Measurements from ENCODE around the gene CNMD. TPM values are rescaled to one million over a fixed set of nuclear protein-coding genes. Genes with fewer than 3 reads are reported as not detected.

Gene CNMD
- total RNA-seq, 1 donor = not detected

DNA sequence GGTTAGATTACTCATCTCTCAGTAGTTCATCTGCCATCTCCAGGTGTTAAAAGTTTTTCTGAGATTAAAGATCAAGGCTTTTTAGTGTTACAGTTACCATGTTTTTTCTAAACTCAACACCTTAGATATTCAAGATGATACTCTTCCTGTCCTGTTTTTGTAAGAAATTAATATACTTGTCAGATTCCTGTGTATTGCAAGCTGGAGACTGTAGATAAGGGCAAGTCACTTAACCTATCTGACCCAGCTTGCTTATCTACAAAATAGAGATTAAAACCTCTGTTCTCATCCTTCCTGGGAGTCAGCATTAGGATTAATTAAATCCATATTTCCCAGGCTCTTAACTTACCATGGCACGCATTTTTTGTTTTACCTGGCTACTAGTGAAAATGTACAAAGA lies 61.8 kb downstream of the CNMD start:
- no peak overlapping the region for H3K4me3 ChIP-seq (ENCODE audit: low read depth, low read length)
- TF ChIP-seq, protein P1, sequence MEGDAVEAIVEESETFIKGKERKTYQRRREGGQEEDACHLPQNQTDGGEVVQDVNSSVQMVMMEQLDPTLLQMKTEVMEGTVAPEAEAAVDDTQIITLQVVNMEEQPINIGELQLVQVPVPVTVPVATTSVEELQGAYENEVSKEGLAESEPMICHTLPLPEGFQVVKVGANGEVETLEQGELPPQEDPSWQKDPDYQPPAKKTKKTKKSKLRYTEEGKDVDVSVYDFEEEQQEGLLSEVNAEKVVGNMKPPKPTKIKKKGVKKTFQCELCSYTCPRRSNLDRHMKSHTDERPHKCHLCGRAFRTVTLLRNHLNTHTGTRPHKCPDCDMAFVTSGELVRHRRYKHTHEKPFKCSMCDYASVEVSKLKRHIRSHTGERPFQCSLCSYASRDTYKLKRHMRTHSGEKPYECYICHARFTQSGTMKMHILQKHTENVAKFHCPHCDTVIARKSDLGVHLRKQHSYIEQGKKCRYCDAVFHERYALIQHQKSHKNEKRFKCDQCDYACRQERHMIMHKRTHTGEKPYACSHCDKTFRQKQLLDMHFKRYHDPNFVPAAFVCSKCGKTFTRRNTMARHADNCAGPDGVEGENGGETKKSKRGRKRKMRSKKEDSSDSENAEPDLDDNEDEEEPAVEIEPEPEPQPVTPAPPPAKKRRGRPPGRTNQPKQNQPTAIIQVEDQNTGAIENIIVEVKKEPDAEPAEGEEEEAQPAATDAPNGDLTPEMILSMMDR (IDR thresholded peaks at IDR 0.05; ENCODE audit: insufficient read depth, low read length) = no peak
- no peak for DNase-seq (ENCODE audit: low read depth)

DNA sequence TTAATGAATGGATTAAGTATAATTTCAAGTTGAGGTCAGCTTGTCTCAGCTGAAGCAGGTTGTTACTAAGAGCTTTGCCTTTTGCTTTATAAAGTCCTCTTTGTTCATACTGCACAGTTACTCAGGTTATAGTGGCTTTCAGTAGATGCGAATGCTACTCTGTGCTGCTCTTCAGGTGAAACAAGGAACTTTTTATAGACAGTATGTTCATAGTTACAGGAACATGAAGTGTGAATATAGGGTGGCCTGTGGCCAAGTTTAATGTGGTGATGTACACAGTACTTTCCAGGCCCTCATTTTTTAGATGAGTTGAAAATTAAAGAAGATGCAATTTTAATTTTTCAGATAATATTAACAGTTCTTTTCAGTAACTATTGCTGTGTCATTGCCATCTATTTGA lies 66.2 kb downstream of the CNMD start:
- TF ChIP-seq, protein P1 (IDR thresholded peaks at IDR 0.05; ENCODE audit: insufficient read depth, low read length) = no peak
- DNase-seq (ENCODE audit: low read depth) = no peak

DNA sequence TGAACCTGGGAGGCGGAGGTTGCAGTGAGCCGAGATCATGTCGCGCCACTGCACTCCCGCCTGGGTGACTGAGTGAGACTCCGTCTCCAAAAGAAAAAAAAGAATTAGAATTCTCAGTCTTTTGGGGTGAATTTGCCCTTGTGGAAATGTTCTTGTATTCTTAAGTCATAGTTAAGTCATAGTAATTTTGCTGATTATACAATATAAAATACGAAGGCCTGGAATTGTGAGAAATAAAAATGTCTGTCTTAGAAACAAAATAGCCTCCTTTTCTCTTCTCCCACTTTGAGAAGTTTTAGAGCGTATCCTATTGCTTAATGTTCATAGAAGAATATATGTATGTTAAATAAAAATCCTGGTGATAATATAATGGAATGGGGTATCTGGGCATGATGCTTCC lies 68.9 kb downstream of the CNMD start:
- no peak overlapping the region for H3K4me3 ChIP-seq (ENCODE audit: low read depth, low read length)
- no peak for DNase-seq (ENCODE audit: low read depth)
- TF ChIP-seq, protein P1 (IDR thresholded peaks at IDR 0.05; ENCODE audit: insufficient read depth, low read length) = no peak

More for the DNA sequence above, 66.2 kb downstream of the CNMD start:
- no peak overlapping the region for H3K4me3 ChIP-seq (ENCODE audit: low read depth, low read length)

DNA sequence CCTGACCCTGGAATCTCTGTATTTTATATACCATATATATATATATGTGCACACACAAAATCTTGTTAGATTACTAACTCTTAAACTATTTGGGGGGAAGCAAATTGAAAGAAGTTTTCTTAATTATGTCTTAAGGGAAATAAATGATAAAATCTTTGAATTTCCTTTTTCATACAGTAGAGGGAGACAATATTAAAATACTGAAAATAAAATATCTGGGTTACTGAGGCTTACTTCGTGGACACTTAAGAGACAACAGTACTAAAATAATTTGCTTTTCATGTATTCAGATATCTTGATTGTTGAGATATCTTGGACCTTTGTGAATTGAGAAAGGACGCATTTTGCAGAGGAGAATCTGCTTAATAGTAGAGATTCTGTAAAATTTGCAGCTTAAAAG lies 69.9 kb downstream of the CNMD start:
- TF ChIP-seq, protein P1 (IDR thresholded peaks at IDR 0.05; ENCODE audit: insufficient read depth, low read length) = no peak
- H3K4me3 ChIP-seq (ENCODE audit: low read depth, low read length) = no peak overlapping the region
- no peak for DNase-seq (ENCODE audit: low read depth)

DNA sequence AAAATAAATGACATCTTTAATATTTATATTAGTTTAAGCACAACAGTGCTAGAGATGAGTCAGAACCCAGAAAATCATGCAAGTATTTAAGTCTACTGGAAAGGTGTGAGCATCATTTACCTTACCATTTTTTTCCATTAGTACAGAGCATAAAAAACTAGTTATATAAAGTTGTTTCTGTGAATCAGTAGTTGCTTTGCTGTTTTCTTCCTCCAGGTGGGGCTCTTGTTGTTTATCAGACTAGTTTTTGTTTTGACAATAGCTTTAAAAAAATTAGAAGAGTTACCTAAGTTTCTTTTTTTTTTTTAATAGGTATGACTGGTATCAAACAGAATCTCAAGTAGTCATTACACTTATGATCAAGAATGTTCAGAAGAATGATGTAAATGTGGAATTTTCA lies 74.3 kb downstream of the CNMD start:
- no peak overlapping the region for H3K4me3 ChIP-seq (ENCODE audit: low read depth, low read length)
- TF ChIP-seq, protein P1 (IDR thresholded peaks at IDR 0.05; ENCODE audit: insufficient read depth, low read length) = peak; percentile 40
- DNase-seq (ENCODE audit: low read depth) = peak; percentile 36

DNA sequence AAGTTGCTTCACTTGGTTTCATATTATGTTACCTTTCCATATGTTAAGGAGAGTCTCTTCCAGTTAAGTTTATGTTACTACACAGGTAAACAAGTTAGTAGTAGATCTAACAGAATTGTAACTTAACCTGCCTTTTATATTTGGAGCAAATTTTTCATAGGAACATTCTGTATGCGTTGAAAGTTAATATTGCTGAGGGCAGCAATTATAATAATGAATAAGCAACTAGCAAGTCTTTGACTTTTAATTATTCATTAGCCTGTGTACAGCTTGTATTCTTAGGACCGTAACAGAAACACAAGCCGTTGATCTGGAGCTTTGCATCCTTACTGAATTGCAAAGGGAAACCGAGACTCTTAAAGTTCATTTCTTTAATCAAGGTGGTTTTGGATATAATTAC lies 75.3 kb downstream of the CNMD start:
- TF ChIP-seq, protein P1 (IDR thresholded peaks at IDR 0.05; ENCODE audit: insufficient read depth, low read length) = no peak
- DNase-seq (ENCODE audit: low read depth) = no peak
- no peak overlapping the region for H3K4me3 ChIP-seq (ENCODE audit: low read depth, low read length)

DNA sequence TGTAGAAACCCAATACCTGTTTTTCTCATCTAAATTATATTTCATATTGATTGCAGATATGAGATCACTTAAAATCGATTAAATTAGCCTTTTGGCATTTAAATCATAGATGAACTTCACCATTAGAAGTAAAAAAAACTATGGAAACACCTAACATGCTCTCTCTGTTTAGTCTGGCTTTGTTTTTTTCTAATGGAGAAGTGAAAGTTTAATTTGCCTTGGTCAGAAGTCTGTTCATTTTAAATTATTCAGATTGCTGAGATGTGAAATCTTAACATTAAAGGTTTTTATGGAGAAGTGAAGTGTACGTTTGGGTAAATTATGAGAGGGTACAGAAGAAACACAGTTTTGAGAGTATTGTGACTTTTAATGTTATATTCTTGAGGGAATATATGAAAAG lies 80.3 kb downstream of the CNMD start:
- no peak for DNase-seq (ENCODE audit: low read depth)
- no peak overlapping the region for H3K4me3 ChIP-seq (ENCODE audit: low read depth, low read length)
- TF ChIP-seq, protein P1 (IDR thresholded peaks at IDR 0.05; ENCODE audit: insufficient read depth, low read length) = no peak

Data from fibroblast of the aortic adventitia (primary cell).